Endothelial cell of umbilical vein (primary cell): ENCODE measurements around the gene CCDC73. TPM values are rescaled to one million over a fixed set of nuclear protein-coding genes. Genes with fewer than 3 reads are reported as not detected.

Source experiments
- BruUV-seq: library from RNA; stranded (reverse); fragments of 400-500 nt; replicated peaks from 2 replicates; lab custom pipeline; 2021; lab: Mats Ljungman, UMichigan
- CTCF ChIA-PET: fragments of 300-600, 350-600 bp; sonication (Branson Sonifier 250); formaldehyde crosslinking; loops from one replicate; lab custom pipeline; 2021; ENCODE audit warnings: antibody characterized with exemption, inconsistent platforms; lab: Charles Lee
- POLR2A ChIA-PET: fragments of 300-600, 350-600 bp; sonication (Branson Sonifier 250); formaldehyde crosslinking; loops from one replicate; lab custom pipeline; 2021; ENCODE audit warnings: antibody characterized with exemption, inconsistent platforms; lab: Charles Lee
- DNase-seq: peaks from one replicate; pipeline ENCODE4 v3.0.0-alpha.2; 2011; ENCODE audit warnings: low read depth, low spot score
- FAIRE-seq: peaks from 2 replicates; lab custom pipeline; 2011; peaks lifted over from hg19 to GRCh38; lab: Jason Lieb, UNC
- H2AFZ ChIP-seq: 2 replicates; pipeline ENCODE4 v1.6.0; 2012; ENCODE audit warnings: low read depth, low read length, control low read depth, inconsistent platforms
- H3K27ac ChIP-seq: 2 replicates; pipeline ENCODE4 v1.5.1; 2011; ENCODE audit warnings: low read depth, mild to moderate bottlenecking, control low read depth, low read length, moderate library complexity; ENCODE audit not compliant: insufficient read depth
- H3K27me3 ChIP-seq, 2 experiments: 2 replicates each; pipeline versions ENCODE4 v1.6.0 to v1.6.1; 2011; ENCODE audit warnings: low read length in 2 of 2, mixed read lengths in 1 of 2; ENCODE audit not compliant: control insufficient read depth in 2 of 2, insufficient read depth in 2 of 2
- H3K36me3 ChIP-seq, 2 experiments: 2 replicates in 1 of 2; 3 replicates in 1 of 2; pipeline ENCODE4 v1.5.1; 2011; ENCODE audit warnings: low read length in 2 of 2, mild to moderate bottlenecking in 1 of 2, moderate library complexity in 1 of 2; ENCODE audit not compliant: control insufficient read depth in 2 of 2, insufficient read depth in 2 of 2; ENCODE audit errors: extremely low read depth in 1 of 2
- H3K4me1 ChIP-seq: 3 replicates; pipeline ENCODE4 v1.5.1; 2011; ENCODE audit warnings: mild to moderate bottlenecking, low read length; ENCODE audit not compliant: control insufficient read depth, insufficient read depth; ENCODE audit errors: extremely low read depth
- H3K4me2 ChIP-seq: 2 replicates; pipeline ENCODE4 v1.6.1; 2011; ENCODE audit warnings: low read length, control low read depth, mixed read lengths; ENCODE audit not compliant: insufficient read depth
- H3K4me3 ChIP-seq, 3 experiments: fragments of 200-600 bp in 1 of 3; sonication (generic), shearing (Covaris generic) in 1 of 3; replicated peaks in 1 of 3; 2 replicates each; pipeline ENCODE4 v1.5.1; 2011 to 2016; ENCODE audit warnings: control low read depth in 3 of 3, low read length in 3 of 3, mild to moderate bottlenecking in 2 of 3, inconsistent platforms in 1 of 3, low read depth in 1 of 3, moderate library complexity in 1 of 3; ENCODE audit not compliant: insufficient read depth in 1 of 3
- H3K79me2 ChIP-seq: 2 replicates; pipeline ENCODE4 v1.6.0; 2012; ENCODE audit warnings: low read length, inconsistent platforms; ENCODE audit not compliant: control insufficient read depth, insufficient read depth
- H3K9ac ChIP-seq: replicated peaks from 2 replicates; pipeline ENCODE3; 2011; ENCODE audit warnings: low read length, control low read depth; ENCODE audit not compliant: insufficient read depth; ENCODE audit errors: extremely low read depth
- H3K9me1 ChIP-seq: replicated peaks from 3 replicates; pipeline ENCODE4 v1.6.0; 2011; ENCODE audit warnings: mild to moderate bottlenecking, low read length; ENCODE audit not compliant: control insufficient read depth, insufficient read depth; ENCODE audit errors: extremely low read depth
- H3K9me3 ChIP-seq: replicated peaks from 2 replicates; pipeline ENCODE4 v1.5.1; 2012; ENCODE audit warnings: low read length, inconsistent platforms; ENCODE audit not compliant: control insufficient read depth, insufficient read depth
- H4K20me1 ChIP-seq: replicated peaks from 2 replicates; pipeline ENCODE3; 2011; ENCODE audit warnings: mild to moderate bottlenecking, low read length; ENCODE audit not compliant: control insufficient read depth, insufficient read depth; ENCODE audit errors: extremely low read depth
- EZH2 ChIP-seq: IDR thresholded peaks from 2 replicates; pipeline ENCODE4 v1.6.1; 2012; ENCODE audit warnings: borderline replicate concordance, low read depth, mild to moderate bottlenecking, moderate library complexity, low read length, inconsistent platforms; ENCODE audit not compliant: severe bottlenecking
- GATA2 ChIP-seq: IDR thresholded peaks from 2 replicates; pipeline ENCODE4 v1.7.0; 2011; ENCODE audit warnings: low read depth, mild to moderate bottlenecking, moderate library complexity, mixed read lengths, low read length; ENCODE audit not compliant: insufficient read length, insufficient read depth
- JUN ChIP-seq: IDR thresholded peaks from 2 replicates; pipeline ENCODE4 v1.6.1; 2011; ENCODE audit warnings: borderline replicate concordance, low read depth; ENCODE audit not compliant: insufficient read length, insufficient read depth
- MYC ChIP-seq: IDR thresholded peaks from one replicate; pipeline ENCODE4 v1.6.1; 2011; ENCODE audit warnings: mild to moderate bottlenecking, low read depth, low read length
- POLR2A ChIP-seq: IDR thresholded peaks from 2 replicates; pipeline ENCODE4 v1.6.1; 2012; ENCODE audit warnings: low read depth, mild to moderate bottlenecking, control low read depth, low read length
- POLR2AphosphoS5 ChIP-seq: IDR thresholded peaks from 2 replicates; pipeline ENCODE4 v1.6.1; 2012; ENCODE audit warnings: low read depth, mild to moderate bottlenecking, control low read depth, low read length, moderate library complexity; ENCODE audit not compliant: insufficient read depth
- dilution Hi-C: fragments of 300-500 bp; cut with MboI; formaldehyde crosslinking; loops from one replicate; pipeline ENCODE4 v1.15.0; 2019; ENCODE audit warnings: low sequenced_read_pairs; ENCODE audit not compliant: extremely low pct_ligation_motif_present
- intact Hi-C: fragments of 100-400 bp; cut with micrococcal nuclease; formaldehyde crosslinking; loops from one replicate; pipeline ENCODE4 v1.10.0; 2022
- polyA plus RNA-seq, 4 experiments: library from polyadenylated mRNA; depleted of rRNA in 3 of 4; stranded (reverse) in 3 of 4; unstranded in 1 of 4; fragments of >200 nt; gene quantifications; 2 replicates each; pipeline versions ENCODE4 v1.2.1 to v1.2.3, GENCODE V29; 2011 to 2012; ENCODE audit warnings: missing spikeins in 1 of 4
- total RNA-seq: library from RNA; stranded (reverse); gene quantifications from 2 replicates; pipeline ENCODE4 v1.2.3, GENCODE V29; 2021
- TF ChIP-seq, protein P1 (sequence below), 2 donors: IDR thresholded peaks; 1 replicate in 1 of 2; 2 replicates in 1 of 2; pipeline ENCODE4 v1.5.1; 2011; ENCODE audit warnings: low read length in 2 of 2, mild to moderate bottlenecking in 2 of 2, moderate library complexity in 2 of 2, control low read depth in 1 of 2, inconsistent platforms in 1 of 2, low read depth in 1 of 2; ENCODE audit not compliant: insufficient read depth in 1 of 2; ENCODE audit errors: extremely low read depth in 1 of 2

The CCDC73 gene
- total and polyA plus RNA-seq, 2 donors (not counting 3 experiments of a cell fraction or from before 2014, with no cell fraction given) = not detected

DNA sequence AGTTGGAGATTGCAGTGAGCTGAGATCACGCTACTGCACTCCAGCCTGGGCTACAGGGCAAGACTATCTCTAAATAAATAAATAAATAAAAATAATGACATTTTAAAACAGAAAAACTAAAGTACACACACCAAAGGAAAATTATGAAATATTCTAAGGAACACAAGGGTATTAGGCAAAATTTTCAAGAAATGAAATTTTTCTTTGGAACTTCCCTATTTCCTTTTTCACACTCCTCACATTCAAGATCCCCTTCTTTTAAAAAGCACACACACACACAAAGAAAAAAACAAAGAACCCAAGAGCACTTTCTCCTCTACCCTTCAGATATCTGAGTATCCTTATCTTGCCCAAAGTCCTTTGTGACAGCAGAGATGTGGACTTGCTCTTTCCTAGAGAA is 92.8 kb downstream of the CCDC73 start:
- H4K20me1 ChIP-seq = no peaks in the 10 kb centered on the region
- CTCF ChIA-PET = interaction anchor here (1.1 kb wide), 1 partner anchor 9 kb away, joined by 3 read pairs; no protein-coding TSS in a partner anchor
- H3K27ac ChIP-seq = no peak overlapping the region
- H3K9me3 ChIP-seq = no peaks in the 10 kb centered on the region
- no peaks in the 10 kb centered on the region for H3K79me2 ChIP-seq
- dilution Hi-C loops = no loop called here
- H3K4me3 ChIP-seq = no peak overlapping the region
- no peaks in the 10 kb centered on the region for H3K9me1 ChIP-seq
- H2AFZ ChIP-seq = no peak overlapping the region
- H3K9ac ChIP-seq = no peak overlapping the region
- FAIRE-seq = no peak
- H3K4me2 ChIP-seq = no peak overlapping the region
- TF ChIP-seq EZH2 (no peak), JUN (no peak), POLR2AphosphoS5 (no peak)
- TF ChIP-seq, protein P1, sequence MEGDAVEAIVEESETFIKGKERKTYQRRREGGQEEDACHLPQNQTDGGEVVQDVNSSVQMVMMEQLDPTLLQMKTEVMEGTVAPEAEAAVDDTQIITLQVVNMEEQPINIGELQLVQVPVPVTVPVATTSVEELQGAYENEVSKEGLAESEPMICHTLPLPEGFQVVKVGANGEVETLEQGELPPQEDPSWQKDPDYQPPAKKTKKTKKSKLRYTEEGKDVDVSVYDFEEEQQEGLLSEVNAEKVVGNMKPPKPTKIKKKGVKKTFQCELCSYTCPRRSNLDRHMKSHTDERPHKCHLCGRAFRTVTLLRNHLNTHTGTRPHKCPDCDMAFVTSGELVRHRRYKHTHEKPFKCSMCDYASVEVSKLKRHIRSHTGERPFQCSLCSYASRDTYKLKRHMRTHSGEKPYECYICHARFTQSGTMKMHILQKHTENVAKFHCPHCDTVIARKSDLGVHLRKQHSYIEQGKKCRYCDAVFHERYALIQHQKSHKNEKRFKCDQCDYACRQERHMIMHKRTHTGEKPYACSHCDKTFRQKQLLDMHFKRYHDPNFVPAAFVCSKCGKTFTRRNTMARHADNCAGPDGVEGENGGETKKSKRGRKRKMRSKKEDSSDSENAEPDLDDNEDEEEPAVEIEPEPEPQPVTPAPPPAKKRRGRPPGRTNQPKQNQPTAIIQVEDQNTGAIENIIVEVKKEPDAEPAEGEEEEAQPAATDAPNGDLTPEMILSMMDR (IDR thresholded peaks at IDR 0.05; ENCODE audit: extremely low read depth in 1 of 2, insufficient read depth in 1 of 2, low read depth in 1 of 2, low read length in 2 of 2) = no peak
- DNase-seq = no peak
- intact Hi-C loops = no loop called here
- BruUV-seq = no TSS peak
- no peaks in the 10 kb centered on the region for H3K36me3 ChIP-seq
- no peaks in the 10 kb centered on the region for H3K27me3 ChIP-seq
- H3K4me1 ChIP-seq = no peaks in the 10 kb centered on the region
- POLR2A ChIA-PET = no interaction called here

DNA sequence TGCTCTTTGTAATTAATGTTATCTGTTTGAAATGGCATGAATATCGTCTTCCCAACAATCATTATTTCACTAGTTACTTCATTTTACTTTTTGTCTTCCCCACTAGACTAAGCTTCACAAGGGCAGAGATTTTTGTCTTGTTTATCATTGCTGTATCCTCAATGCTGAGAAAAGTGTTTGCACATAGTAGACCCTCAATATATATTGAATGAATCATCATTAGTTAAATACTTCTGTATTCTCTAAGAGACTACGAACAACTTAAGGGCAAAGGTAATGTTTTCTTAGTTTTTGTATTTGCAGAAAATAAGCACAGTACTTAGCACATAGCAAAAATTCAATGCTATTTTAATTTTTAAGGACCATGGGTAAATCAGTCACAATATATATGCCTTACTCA is 95.9 kb downstream of the CCDC73 start:
- no peak overlapping the region for H3K4me3 ChIP-seq
- no peak overlapping the region for H3K9ac ChIP-seq
- CTCF ChIA-PET = no interaction called here
- no peaks in the 10 kb centered on the region for H3K79me2 ChIP-seq
- no peak overlapping the region for H3K4me2 ChIP-seq
- TF ChIP-seq JUN = no peak
- TF ChIP-seq POLR2A = no peak
- TF ChIP-seq, protein P1 (IDR thresholded peaks at IDR 0.05; ENCODE audit: extremely low read depth in 1 of 2, insufficient read depth in 1 of 2, low read depth in 1 of 2, low read length in 2 of 2) = no peak
- no peak for TF ChIP-seq GATA2
- no peak for TF ChIP-seq MYC
- TF ChIP-seq POLR2AphosphoS5 = no peak
- FAIRE-seq = no peak
- H3K27me3 ChIP-seq = no peaks in the 10 kb centered on the region
- H3K36me3 ChIP-seq = no peaks in the 10 kb centered on the region
- H2AFZ ChIP-seq = no peak overlapping the region
- no TSS peak for BruUV-seq
- no peaks in the 10 kb centered on the region for H3K4me1 ChIP-seq
- H3K9me1 ChIP-seq = no peaks in the 10 kb centered on the region
- dilution Hi-C loops (no loop called here), intact Hi-C loops (no loop called here)
- DNase-seq = no peak
- POLR2A ChIA-PET = no interaction called here
- H3K9me3 ChIP-seq = no peaks in the 10 kb centered on the region
- no peaks in the 10 kb centered on the region for H4K20me1 ChIP-seq
- no peak overlapping the region for H3K27ac ChIP-seq
